Endothelial cell of umbilical vein (primary cell): Measurements from ENCODE around the gene RRP36. TPM values are rescaled to one million over a fixed set of nuclear protein-coding genes. Genes with fewer than 3 reads are reported as not detected.

Experiments
- BruUV-seq: library from RNA; stranded (reverse); fragments of 400-500 nt; replicated peaks from 2 replicates; lab custom pipeline; 2021; lab: Mats Ljungman, UMichigan
- CTCF ChIA-PET: fragments of 300-600, 350-600 bp; sonication (Branson Sonifier 250); formaldehyde crosslinking; loops from one replicate; lab custom pipeline; 2021; ENCODE audit warnings: antibody characterized with exemption, inconsistent platforms; lab: Charles Lee
- POLR2A ChIA-PET: fragments of 300-600, 350-600 bp; sonication (Branson Sonifier 250); formaldehyde crosslinking; loops from one replicate; lab custom pipeline; 2021; ENCODE audit warnings: antibody characterized with exemption, inconsistent platforms; lab: Charles Lee
- DNase-seq: peaks from one replicate; pipeline ENCODE4 v3.0.0-alpha.2; 2011; ENCODE audit warnings: low read depth, low spot score
- FAIRE-seq: peaks from 2 replicates; lab custom pipeline; 2011; peaks lifted over from hg19 to GRCh38; lab: Jason Lieb, UNC
- H2AFZ ChIP-seq: 2 replicates; pipeline ENCODE4 v1.6.0; 2012; ENCODE audit warnings: low read depth, low read length, control low read depth, inconsistent platforms
- H3K27ac ChIP-seq: 2 replicates; pipeline ENCODE4 v1.5.1; 2011; ENCODE audit warnings: low read depth, mild to moderate bottlenecking, control low read depth, low read length, moderate library complexity; ENCODE audit not compliant: insufficient read depth
- H3K27me3 ChIP-seq, 2 experiments: 2 replicates each; pipeline versions ENCODE4 v1.6.0 to v1.6.1; 2011; ENCODE audit warnings: low read length in 2 of 2, mixed read lengths in 1 of 2; ENCODE audit not compliant: control insufficient read depth in 2 of 2, insufficient read depth in 2 of 2
- H3K36me3 ChIP-seq, 2 experiments: 2 replicates in 1 of 2; 3 replicates in 1 of 2; pipeline ENCODE4 v1.5.1; 2011; ENCODE audit warnings: low read length in 2 of 2, mild to moderate bottlenecking in 1 of 2, moderate library complexity in 1 of 2; ENCODE audit not compliant: control insufficient read depth in 2 of 2, insufficient read depth in 2 of 2; ENCODE audit errors: extremely low read depth in 1 of 2
- H3K4me1 ChIP-seq: 3 replicates; pipeline ENCODE4 v1.5.1; 2011; ENCODE audit warnings: mild to moderate bottlenecking, low read length; ENCODE audit not compliant: control insufficient read depth, insufficient read depth; ENCODE audit errors: extremely low read depth
- H3K4me2 ChIP-seq: 2 replicates; pipeline ENCODE4 v1.6.1; 2011; ENCODE audit warnings: low read length, control low read depth, mixed read lengths; ENCODE audit not compliant: insufficient read depth
- H3K4me3 ChIP-seq, 3 experiments: fragments of 200-600 bp in 1 of 3; sonication (generic), shearing (Covaris generic) in 1 of 3; replicated peaks in 1 of 3; 2 replicates each; pipeline ENCODE4 v1.5.1; 2011 to 2016; ENCODE audit warnings: control low read depth in 3 of 3, low read length in 3 of 3, mild to moderate bottlenecking in 2 of 3, inconsistent platforms in 1 of 3, low read depth in 1 of 3, moderate library complexity in 1 of 3; ENCODE audit not compliant: insufficient read depth in 1 of 3
- H3K79me2 ChIP-seq: 2 replicates; pipeline ENCODE4 v1.6.0; 2012; ENCODE audit warnings: low read length, inconsistent platforms; ENCODE audit not compliant: control insufficient read depth, insufficient read depth
- H3K9ac ChIP-seq: replicated peaks from 2 replicates; pipeline ENCODE3; 2011; ENCODE audit warnings: low read length, control low read depth; ENCODE audit not compliant: insufficient read depth; ENCODE audit errors: extremely low read depth
- H3K9me1 ChIP-seq: replicated peaks from 3 replicates; pipeline ENCODE4 v1.6.0; 2011; ENCODE audit warnings: mild to moderate bottlenecking, low read length; ENCODE audit not compliant: control insufficient read depth, insufficient read depth; ENCODE audit errors: extremely low read depth
- H3K9me3 ChIP-seq: replicated peaks from 2 replicates; pipeline ENCODE4 v1.5.1; 2012; ENCODE audit warnings: low read length, inconsistent platforms; ENCODE audit not compliant: control insufficient read depth, insufficient read depth
- H4K20me1 ChIP-seq: replicated peaks from 2 replicates; pipeline ENCODE3; 2011; ENCODE audit warnings: mild to moderate bottlenecking, low read length; ENCODE audit not compliant: control insufficient read depth, insufficient read depth; ENCODE audit errors: extremely low read depth
- EZH2 ChIP-seq: IDR thresholded peaks from 2 replicates; pipeline ENCODE4 v1.6.1; 2012; ENCODE audit warnings: borderline replicate concordance, low read depth, mild to moderate bottlenecking, moderate library complexity, low read length, inconsistent platforms; ENCODE audit not compliant: severe bottlenecking
- FOS ChIP-seq: IDR thresholded peaks from 2 replicates; pipeline ENCODE4 v1.6.1; 2011; ENCODE audit warnings: mild to moderate bottlenecking, low read length, moderate library complexity, borderline replicate concordance; ENCODE audit not compliant: insufficient read depth
- GATA2 ChIP-seq: IDR thresholded peaks from 2 replicates; pipeline ENCODE4 v1.7.0; 2011; ENCODE audit warnings: low read depth, mild to moderate bottlenecking, moderate library complexity, mixed read lengths, low read length; ENCODE audit not compliant: insufficient read length, insufficient read depth
- JUN ChIP-seq: IDR thresholded peaks from 2 replicates; pipeline ENCODE4 v1.6.1; 2011; ENCODE audit warnings: borderline replicate concordance, low read depth; ENCODE audit not compliant: insufficient read length, insufficient read depth
- MAX ChIP-seq: IDR thresholded peaks from 2 replicates; pipeline ENCODE4 v1.6.1; 2011; ENCODE audit not compliant: insufficient read depth, insufficient read length
- MYC ChIP-seq: IDR thresholded peaks from one replicate; pipeline ENCODE4 v1.6.1; 2011; ENCODE audit warnings: mild to moderate bottlenecking, low read depth, low read length
- POLR2A ChIP-seq: IDR thresholded peaks from 2 replicates; pipeline ENCODE4 v1.6.1; 2012; ENCODE audit warnings: low read depth, mild to moderate bottlenecking, control low read depth, low read length
- POLR2AphosphoS5 ChIP-seq: IDR thresholded peaks from 2 replicates; pipeline ENCODE4 v1.6.1; 2012; ENCODE audit warnings: low read depth, mild to moderate bottlenecking, control low read depth, low read length, moderate library complexity; ENCODE audit not compliant: insufficient read depth
- dilution Hi-C: fragments of 300-500 bp; cut with MboI; formaldehyde crosslinking; loops from one replicate; pipeline ENCODE4 v1.15.0; 2019; ENCODE audit warnings: low sequenced_read_pairs; ENCODE audit not compliant: extremely low pct_ligation_motif_present
- intact Hi-C: fragments of 100-400 bp; cut with micrococcal nuclease; formaldehyde crosslinking; loops from one replicate; pipeline ENCODE4 v1.10.0; 2022
- polyA plus RNA-seq, 4 experiments: library from polyadenylated mRNA; depleted of rRNA in 3 of 4; stranded (reverse) in 3 of 4; unstranded in 1 of 4; fragments of >200 nt; gene quantifications; 2 replicates each; pipeline versions ENCODE4 v1.2.1 to v1.2.3, GENCODE V29; 2011 to 2012; ENCODE audit warnings: missing spikeins in 1 of 4
- total RNA-seq: library from RNA; stranded (reverse); gene quantifications from 2 replicates; pipeline ENCODE4 v1.2.3, GENCODE V29; 2021
- TF ChIP-seq, protein P1 (sequence below), 2 donors: IDR thresholded peaks; 1 replicate in 1 of 2; 2 replicates in 1 of 2; pipeline ENCODE4 v1.5.1; 2011; ENCODE audit warnings: low read length in 2 of 2, mild to moderate bottlenecking in 2 of 2, moderate library complexity in 2 of 2, control low read depth in 1 of 2, inconsistent platforms in 1 of 2, low read depth in 1 of 2; ENCODE audit not compliant: insufficient read depth in 1 of 2; ENCODE audit errors: extremely low read depth in 1 of 2

Gene RRP36
- total and polyA plus RNA-seq, 2 donors (not counting 3 experiments of a cell fraction or from before 2014, with no cell fraction given) = 40.2 to 103 TPM

- Histone ChIP-seq H3K79me2 (peaks cover 32% of the 10 kb centered on the region), H4K20me1 (no peaks in the 10 kb centered on the region), H3K4me1 (no peaks in the 10 kb centered on the region), H2AFZ (no peak overlapping the region), H3K9ac (no peak overlapping the region), H3K27me3 (no peaks in the 10 kb centered on the region), H3K9me1 (no peaks in the 10 kb centered on the region), H3K9me3 (no peaks in the 10 kb centered on the region), H3K27ac (no peak overlapping the region), H3K36me3 (peaks cover 16 to 31% of the 10 kb centered on the region in 2 experiments), H3K4me3 (no peak overlapping the region), H3K4me2 (no peak overlapping the region)
- FAIRE-seq (no peak), DNase-seq (no peak)
- intact Hi-C loops (no loop called here), dilution Hi-C loops (no loop called here)
- no TSS peak for BruUV-seq
- ChIA-PET POLR2A (no interaction called here), CTCF (no interaction called here)
- TF ChIP-seq EZH2 (no peak), GATA2 (no peak), FOS (no peak), POLR2A (no peak), POLR2AphosphoS5 (no peak), MAX (no peak), MYC (no peak), JUN (no peak)
- TF ChIP-seq, protein P1, sequence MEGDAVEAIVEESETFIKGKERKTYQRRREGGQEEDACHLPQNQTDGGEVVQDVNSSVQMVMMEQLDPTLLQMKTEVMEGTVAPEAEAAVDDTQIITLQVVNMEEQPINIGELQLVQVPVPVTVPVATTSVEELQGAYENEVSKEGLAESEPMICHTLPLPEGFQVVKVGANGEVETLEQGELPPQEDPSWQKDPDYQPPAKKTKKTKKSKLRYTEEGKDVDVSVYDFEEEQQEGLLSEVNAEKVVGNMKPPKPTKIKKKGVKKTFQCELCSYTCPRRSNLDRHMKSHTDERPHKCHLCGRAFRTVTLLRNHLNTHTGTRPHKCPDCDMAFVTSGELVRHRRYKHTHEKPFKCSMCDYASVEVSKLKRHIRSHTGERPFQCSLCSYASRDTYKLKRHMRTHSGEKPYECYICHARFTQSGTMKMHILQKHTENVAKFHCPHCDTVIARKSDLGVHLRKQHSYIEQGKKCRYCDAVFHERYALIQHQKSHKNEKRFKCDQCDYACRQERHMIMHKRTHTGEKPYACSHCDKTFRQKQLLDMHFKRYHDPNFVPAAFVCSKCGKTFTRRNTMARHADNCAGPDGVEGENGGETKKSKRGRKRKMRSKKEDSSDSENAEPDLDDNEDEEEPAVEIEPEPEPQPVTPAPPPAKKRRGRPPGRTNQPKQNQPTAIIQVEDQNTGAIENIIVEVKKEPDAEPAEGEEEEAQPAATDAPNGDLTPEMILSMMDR (IDR thresholded peaks at IDR 0.05; ENCODE audit: extremely low read depth in 1 of 2, insufficient read depth in 1 of 2, low read depth in 1 of 2, low read length in 2 of 2) = no peak
Observed at GRCh38 chr6:43026365-43026764, 4.9 kb downstream of the RRP36 start.
